Activated naive CD8-positive, alpha-beta T cell (primary cell): ENCODE measurements around the gene NAV2.

Experiments used
- H3K27ac Mint-ChIP-seq: one replicate; pipeline ENCODE4 v1.8.0; 2021; ENCODE audit warnings: mixed read lengths
- H3K27me3 Mint-ChIP-seq: one replicate; pipeline ENCODE4 v1.8.0; 2021; ENCODE audit warnings: mixed read lengths
- H3K36me3 Mint-ChIP-seq: one replicate; pipeline ENCODE4 v1.8.0; 2021; ENCODE audit warnings: mixed read lengths
- H3K4me1 Mint-ChIP-seq: one replicate; pipeline ENCODE4 v1.8.0; 2021; ENCODE audit warnings: low read depth, mixed read lengths
- H3K4me3 Mint-ChIP-seq: one replicate; pipeline ENCODE4 v1.8.0; 2021; ENCODE audit warnings: mild to moderate bottlenecking, mixed read lengths
- H3K9me3 Mint-ChIP-seq: one replicate; pipeline ENCODE4 v1.8.0; 2021; ENCODE audit warnings: low read depth, mixed read lengths

NAV2 gene

GRCh38 chr11:19866037-19866436 is 153.4 kb downstream of the NAV2 start:
- H3K27me3 Mint-ChIP-seq = peaks cover 2% of the 10 kb centered on the region
- no peaks in the 10 kb centered on the region for H3K9me3 Mint-ChIP-seq
- no peak overlapping the region for H3K27ac Mint-ChIP-seq
- H3K36me3 Mint-ChIP-seq = no peaks in the 10 kb centered on the region
- no peak overlapping the region for H3K4me3 Mint-ChIP-seq
- H3K4me1 Mint-ChIP-seq = no peaks in the 10 kb centered on the region

- Mint-ChIP-seq H3K4me3 (no peak overlapping the region), H3K27me3 (peaks cover 2% of the 10 kb centered on the region), H3K36me3 (no peaks in the 10 kb centered on the region), H3K9me3 (no peaks in the 10 kb centered on the region), H3K27ac (no peak overlapping the region), H3K4me1 (no peaks in the 10 kb centered on the region)
Measured at GRCh38 chr11:19866521-19866920, 153.9 kb downstream of the NAV2 start.

- Mint-ChIP-seq H3K27me3 (peaks cover 2% of the 10 kb centered on the region), H3K4me3 (no peak overlapping the region), H3K4me1 (no peaks in the 10 kb centered on the region), H3K36me3 (no peaks in the 10 kb centered on the region), H3K9me3 (no peaks in the 10 kb centered on the region), H3K27ac (no peak overlapping the region)
Measured at GRCh38 chr11:19867064-19867463, 154.4 kb downstream of the NAV2 start.

GRCh38 chr11:19868281-19868821 is 155.7 kb downstream of the NAV2 start:
- Mint-ChIP-seq H3K27me3 (peaks cover 2% of the 10 kb centered on the region), H3K36me3 (no peaks in the 10 kb centered on the region), H3K4me1 (no peaks in the 10 kb centered on the region), H3K4me3 (no peak overlapping the region), H3K27ac (no peak overlapping the region), H3K9me3 (no peaks in the 10 kb centered on the region)

- no peaks in the 10 kb centered on the region for H3K4me1 Mint-ChIP-seq
Measured at GRCh38 chr11:19868871-19869270, 156.2 kb downstream of the NAV2 start.

GRCh38 chr11:19869466-19869865 is 156.8 kb downstream of the NAV2 start:
- peaks cover 2% of the 10 kb centered on the region for H3K27me3 Mint-ChIP-seq
- no peaks in the 10 kb centered on the region for H3K36me3 Mint-ChIP-seq
- no peaks in the 10 kb centered on the region for H3K9me3 Mint-ChIP-seq
- H3K27ac Mint-ChIP-seq = no peak overlapping the region
- no peak overlapping the region for H3K4me3 Mint-ChIP-seq
- no peaks in the 10 kb centered on the region for H3K4me1 Mint-ChIP-seq

More at GRCh38 chr11:19868871-19869270, 156.2 kb downstream of the NAV2 start:
- no peaks in the 10 kb centered on the region for H3K36me3 Mint-ChIP-seq
- no peak overlapping the region for H3K27ac Mint-ChIP-seq
- no peak overlapping the region for H3K4me3 Mint-ChIP-seq
- H3K9me3 Mint-ChIP-seq = no peaks in the 10 kb centered on the region
- peaks cover 2% of the 10 kb centered on the region for H3K27me3 Mint-ChIP-seq

GRCh38 chr11:19869946-19870589 is 157.4 kb downstream of the NAV2 start:
- Mint-ChIP-seq H3K27ac (no peak overlapping the region), H3K36me3 (no peaks in the 10 kb centered on the region), H3K4me1 (no peaks in the 10 kb centered on the region), H3K9me3 (no peaks in the 10 kb centered on the region), H3K4me3 (no peak overlapping the region), H3K27me3 (no peaks in the 10 kb centered on the region)

- no peaks in the 10 kb centered on the region for H3K9me3 Mint-ChIP-seq
- peaks cover 2% of the 10 kb centered on the region for H3K27me3 Mint-ChIP-seq
- no peaks in the 10 kb centered on the region for H3K36me3 Mint-ChIP-seq
- H3K27ac Mint-ChIP-seq = no peak overlapping the region
- H3K4me3 Mint-ChIP-seq = no peak overlapping the region
- H3K4me1 Mint-ChIP-seq = no peaks in the 10 kb centered on the region
Measured at GRCh38 chr11:19871531-19871930, 158.9 kb downstream of the NAV2 start.

GRCh38 chr11:19872512-19873145 is 160.0 kb downstream of the NAV2 start:
- no peak overlapping the region for H3K4me3 Mint-ChIP-seq
- no peaks in the 10 kb centered on the region for H3K4me1 Mint-ChIP-seq
- no peak overlapping the region for H3K27ac Mint-ChIP-seq
- H3K36me3 Mint-ChIP-seq = no peaks in the 10 kb centered on the region
- H3K9me3 Mint-ChIP-seq = no peaks in the 10 kb centered on the region
- peaks cover 2% of the 10 kb centered on the region for H3K27me3 Mint-ChIP-seq

GRCh38 chr11:19873730-19874129 is 161.1 kb downstream of the NAV2 start:
- Mint-ChIP-seq H3K27me3 (peaks cover 3% of the 10 kb centered on the region), H3K27ac (no peak overlapping the region), H3K9me3 (no peaks in the 10 kb centered on the region), H3K4me3 (no peak overlapping the region), H3K4me1 (no peaks in the 10 kb centered on the region), H3K36me3 (no peaks in the 10 kb centered on the region)

- Mint-ChIP-seq H3K27me3 (peaks cover 3% of the 10 kb centered on the region), H3K4me3 (no peak overlapping the region), H3K4me1 (no peaks in the 10 kb centered on the region), H3K27ac (no peak overlapping the region), H3K9me3 (no peaks in the 10 kb centered on the region), H3K36me3 (no peaks in the 10 kb centered on the region)
Measured at GRCh38 chr11:19874266-19874665, 161.6 kb downstream of the NAV2 start.

- Mint-ChIP-seq H3K36me3 (no peaks in the 10 kb centered on the region), H3K4me1 (no peaks in the 10 kb centered on the region), H3K27ac (no peak overlapping the region), H3K9me3 (no peaks in the 10 kb centered on the region), H3K27me3 (peaks cover 3% of the 10 kb centered on the region), H3K4me3 (no peak overlapping the region)
Measured at GRCh38 chr11:19876750-19877149, 164.1 kb downstream of the NAV2 start.

- H3K27ac Mint-ChIP-seq = no peak overlapping the region
- no peak overlapping the region for H3K4me3 Mint-ChIP-seq
- H3K27me3 Mint-ChIP-seq = peaks cover 3% of the 10 kb centered on the region
- H3K9me3 Mint-ChIP-seq = no peaks in the 10 kb centered on the region
- no peaks in the 10 kb centered on the region for H3K36me3 Mint-ChIP-seq
- H3K4me1 Mint-ChIP-seq = no peaks in the 10 kb centered on the region
Measured at GRCh38 chr11:19878520-19878919, 165.9 kb downstream of the NAV2 start.

GRCh38 chr11:19879307-19880087 is 166.9 kb downstream of the NAV2 start:
- no peaks in the 10 kb centered on the region for H3K9me3 Mint-ChIP-seq
- no peaks in the 10 kb centered on the region for H3K4me1 Mint-ChIP-seq
- no peak overlapping the region for H3K27ac Mint-ChIP-seq
- H3K27me3 Mint-ChIP-seq = peaks cover 3% of the 10 kb centered on the region
- H3K36me3 Mint-ChIP-seq = no peaks in the 10 kb centered on the region
- H3K4me3 Mint-ChIP-seq = no peak overlapping the region

- no peaks in the 10 kb centered on the region for H3K9me3 Mint-ChIP-seq
- no peak overlapping the region for H3K4me3 Mint-ChIP-seq
- H3K36me3 Mint-ChIP-seq = no peaks in the 10 kb centered on the region
- peaks cover 3% of the 10 kb centered on the region for H3K27me3 Mint-ChIP-seq
- H3K27ac Mint-ChIP-seq = no peak overlapping the region
- H3K4me1 Mint-ChIP-seq = no peaks in the 10 kb centered on the region
Measured at GRCh38 chr11:19880088-19880345, 167.4 kb downstream of the NAV2 start.
